Endodermal cell (in vitro differentiated cells): Measurements from ENCODE around the gene KIAA1671. TPM values are rescaled to one million over a fixed set of nuclear protein-coding genes. Genes with fewer than 3 reads are reported as not detected.

Experiments used
- DNase-seq: peaks from one replicate; pipeline ENCODE4 v3.0.0-alpha.2; 2017
- H3K27ac ChIP-seq: 2 replicates; pipeline ENCODE4 v1.5.1; 2013; ENCODE audit warnings: mild to moderate bottlenecking, low read depth, low read length, moderate library complexity
- H3K27me3 ChIP-seq: 2 replicates; pipeline ENCODE4 v1.6.1; 2013; ENCODE audit warnings: mild to moderate bottlenecking, low read length, moderate library complexity; ENCODE audit not compliant: insufficient read depth, control insufficient read depth, poor library complexity, severe bottlenecking
- H3K36me3 ChIP-seq: 2 replicates; pipeline ENCODE4 v1.7.0; 2013; ENCODE audit warnings: mild to moderate bottlenecking, low read length, moderate library complexity; ENCODE audit not compliant: control insufficient read depth, insufficient read depth
- H3K4me1 ChIP-seq: one replicate; pipeline ENCODE4 v1.7.0; 2013; ENCODE audit warnings: low read length; ENCODE audit not compliant: control insufficient read depth, insufficient read depth
- H3K4me3 ChIP-seq: 2 replicates; pipeline ENCODE4 v1.5.1; 2013; ENCODE audit warnings: mild to moderate bottlenecking, low read length, moderate library complexity
- H3K9ac ChIP-seq: 2 replicates; pipeline ENCODE4 v1.6.1; 2013; ENCODE audit warnings: mild to moderate bottlenecking, low read length, moderate library complexity; ENCODE audit not compliant: poor library complexity, severe bottlenecking; ENCODE audit errors: extremely low read depth
- H3K9me3 ChIP-seq: 2 replicates; pipeline ENCODE4 v1.6.1; 2013; ENCODE audit warnings: mild to moderate bottlenecking, low read length, moderate library complexity; ENCODE audit not compliant: control insufficient read depth
- H3K27ac Mint-ChIP-seq: 2 replicates; pipeline ENCODE4 v1.8.0; 2020; ENCODE audit warnings: mixed read lengths
- H3K27me3 Mint-ChIP-seq: 2 replicates; pipeline ENCODE4 v1.8.0; 2021; ENCODE audit warnings: mild to moderate bottlenecking, mixed read lengths; ENCODE audit not compliant: insufficient read depth
- H3K36me3 Mint-ChIP-seq: 2 replicates; pipeline ENCODE4 v1.8.0; 2020; ENCODE audit warnings: low read depth, mixed read lengths
- H3K4me1 Mint-ChIP-seq: 2 replicates; pipeline ENCODE4 v1.8.0; 2020; ENCODE audit warnings: mixed read lengths
- H3K4me3 Mint-ChIP-seq: 2 replicates; pipeline ENCODE4 v1.8.0; 2020; ENCODE audit warnings: mild to moderate bottlenecking, moderate library complexity, mixed read lengths
- H3K9me3 Mint-ChIP-seq: 2 replicates; pipeline ENCODE4 v1.8.0; 2020; ENCODE audit warnings: mild to moderate bottlenecking, mixed read lengths
- WGBS, 2 experiments: methylation state at CpG; one replicate each; pipeline versions ENCODE4 v1.1.5 to v1.1.7; 2013; ENCODE audit warnings: missing lambda C conversion rate in 2 of 2, mixed read lengths in 1 of 2; ENCODE audit not compliant: insufficient coverage in 1 of 2, insufficient read length in 1 of 2; 5-methylcytosine and 5-hydroxymethylcytosine counted together
- total RNA-seq, 2 donors: library from RNA; stranded (reverse); fragmentation: NEBNext Ultra II Directional in 1 of 2; extraction: Animal tissue kit (Norgen Biotek cat#: 25700) in 1 of 2; gene quantifications; 2 replicates in 1 of 2; 3 replicates in 1 of 2; pipeline ENCODE4 v1.2.1, GENCODE V29; 2021
- TF ChIP-seq, protein P1 (sequence below): fragments of 200-600 bp; sonication (generic); conservative IDR thresholded peaks from 2 replicates; pipeline ENCODE4 v1.5.0; 2021; ENCODE audit warnings: antibody characterized with exemption, mild to moderate bottlenecking

KIAA1671 gene
- total RNA-seq, 2 donors from 2014 or later: 38.8 to 43.7 TPM

DNA sequence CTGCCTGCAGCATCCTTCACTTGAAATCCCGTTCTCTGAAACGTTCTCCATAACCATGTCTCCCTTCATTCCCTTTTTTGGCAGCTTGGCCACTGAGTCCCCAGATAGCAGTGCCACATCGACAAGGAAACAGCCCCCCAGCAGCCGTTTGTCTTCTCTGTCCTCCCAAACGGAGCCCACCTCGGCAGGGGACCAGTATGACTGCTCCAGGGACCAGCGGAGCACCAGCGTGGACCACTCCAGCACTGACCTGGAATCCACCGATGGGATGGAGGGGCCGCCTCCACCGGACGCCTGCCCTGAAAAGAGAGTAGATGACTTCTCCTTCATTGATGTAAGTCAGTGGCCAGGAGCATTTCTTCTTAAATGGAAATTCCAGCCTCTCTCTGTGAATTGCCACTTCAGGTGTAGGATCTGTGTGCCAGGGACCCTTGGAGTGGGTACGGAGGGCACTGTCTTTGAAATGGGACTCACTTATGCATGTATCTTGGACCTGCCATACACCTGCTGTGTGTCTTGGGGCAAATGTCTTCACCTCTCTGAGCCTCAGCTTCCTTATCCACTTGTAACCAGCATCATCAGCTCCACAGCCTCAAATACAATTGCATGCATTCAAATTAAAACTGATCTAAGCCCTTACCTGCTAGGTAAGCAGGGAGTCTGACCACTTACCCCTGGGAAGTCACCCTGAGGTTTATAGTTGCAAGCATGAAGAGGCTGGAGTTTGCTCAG is 221.8 kb downstream of the KIAA1671 start:
- H3K9me3 ChIP-seq: no peaks in the 10 kb centered on the region
- WGBS, 2 experiments: 95 to 97% methylated on average over 12 to 13 of the region's 13 CpGs
- Mint-ChIP-seq H3K27me3 (no peaks in the 10 kb centered on the region), H3K9me3 (peaks cover under 1% of the 10 kb centered on the region), H3K4me3 (no peak overlapping the region), H3K36me3 (peaks cover 49% of the 10 kb centered on the region), H3K4me1 (no peaks in the 10 kb centered on the region), H3K27ac (no peak overlapping the region)
- peaks cover 51% of the 10 kb centered on the region for H3K36me3 ChIP-seq
- no peak overlapping the region for H3K27ac ChIP-seq
- no peak for DNase-seq
- no peaks in the 10 kb centered on the region for H3K4me1 ChIP-seq
- no peak overlapping the region for H3K9ac ChIP-seq
- H3K4me3 ChIP-seq: no peak overlapping the region
- H3K27me3 ChIP-seq: no peaks in the 10 kb centered on the region
- TF ChIP-seq, protein P1, sequence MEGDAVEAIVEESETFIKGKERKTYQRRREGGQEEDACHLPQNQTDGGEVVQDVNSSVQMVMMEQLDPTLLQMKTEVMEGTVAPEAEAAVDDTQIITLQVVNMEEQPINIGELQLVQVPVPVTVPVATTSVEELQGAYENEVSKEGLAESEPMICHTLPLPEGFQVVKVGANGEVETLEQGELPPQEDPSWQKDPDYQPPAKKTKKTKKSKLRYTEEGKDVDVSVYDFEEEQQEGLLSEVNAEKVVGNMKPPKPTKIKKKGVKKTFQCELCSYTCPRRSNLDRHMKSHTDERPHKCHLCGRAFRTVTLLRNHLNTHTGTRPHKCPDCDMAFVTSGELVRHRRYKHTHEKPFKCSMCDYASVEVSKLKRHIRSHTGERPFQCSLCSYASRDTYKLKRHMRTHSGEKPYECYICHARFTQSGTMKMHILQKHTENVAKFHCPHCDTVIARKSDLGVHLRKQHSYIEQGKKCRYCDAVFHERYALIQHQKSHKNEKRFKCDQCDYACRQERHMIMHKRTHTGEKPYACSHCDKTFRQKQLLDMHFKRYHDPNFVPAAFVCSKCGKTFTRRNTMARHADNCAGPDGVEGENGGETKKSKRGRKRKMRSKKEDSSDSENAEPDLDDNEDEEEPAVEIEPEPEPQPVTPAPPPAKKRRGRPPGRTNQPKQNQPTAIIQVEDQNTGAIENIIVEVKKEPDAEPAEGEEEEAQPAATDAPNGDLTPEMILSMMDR: no peak

DNA sequence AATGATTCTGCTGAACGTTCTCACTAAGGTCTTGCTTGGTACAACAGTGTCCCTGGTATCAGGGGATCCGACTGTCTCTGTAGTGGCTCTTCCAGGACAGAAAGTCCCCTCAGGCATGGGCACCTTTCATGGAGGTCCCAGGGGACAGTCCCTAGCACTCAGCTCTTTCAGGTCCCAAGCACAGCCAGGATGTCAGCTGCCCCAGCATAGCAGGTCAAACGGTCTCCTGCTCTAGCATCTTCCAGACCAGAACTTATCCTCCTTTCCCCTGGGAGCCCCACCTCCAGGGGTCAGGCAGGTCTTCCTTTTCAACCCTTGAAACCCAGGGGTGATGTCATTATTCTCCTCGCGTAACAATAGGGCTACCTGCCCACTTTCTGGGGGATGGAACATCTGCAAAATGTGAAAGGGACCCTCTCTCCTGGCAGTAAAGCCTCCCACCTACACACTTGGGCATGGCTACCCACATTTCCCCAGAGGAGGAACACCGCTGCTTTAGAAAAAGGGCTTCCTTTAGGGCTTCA is 222.4 kb downstream of the KIAA1671 start:
- 70 to 84% methylated on average over 2 to 6 of the region's 6 CpGs for WGBS, 2 experiments
- Mint-ChIP-seq H3K27me3 (no peaks in the 10 kb centered on the region), H3K4me3 (no peak overlapping the region), H3K4me1 (no peaks in the 10 kb centered on the region), H3K9me3 (peaks cover 6% of the 10 kb centered on the region), H3K27ac (no peak overlapping the region), H3K36me3 (peaks cover 55% of the 10 kb centered on the region)
- TF ChIP-seq, protein P1: no peak
- DNase-seq: no peak
- H3K4me1 ChIP-seq: no peaks in the 10 kb centered on the region
- H3K4me3 ChIP-seq: no peak overlapping the region
- H3K27me3 ChIP-seq: no peaks in the 10 kb centered on the region
- H3K27ac ChIP-seq: no peak overlapping the region
- peaks cover 57% of the 10 kb centered on the region for H3K36me3 ChIP-seq
- H3K9me3 ChIP-seq: no peaks in the 10 kb centered on the region
- no peak overlapping the region for H3K9ac ChIP-seq

DNA sequence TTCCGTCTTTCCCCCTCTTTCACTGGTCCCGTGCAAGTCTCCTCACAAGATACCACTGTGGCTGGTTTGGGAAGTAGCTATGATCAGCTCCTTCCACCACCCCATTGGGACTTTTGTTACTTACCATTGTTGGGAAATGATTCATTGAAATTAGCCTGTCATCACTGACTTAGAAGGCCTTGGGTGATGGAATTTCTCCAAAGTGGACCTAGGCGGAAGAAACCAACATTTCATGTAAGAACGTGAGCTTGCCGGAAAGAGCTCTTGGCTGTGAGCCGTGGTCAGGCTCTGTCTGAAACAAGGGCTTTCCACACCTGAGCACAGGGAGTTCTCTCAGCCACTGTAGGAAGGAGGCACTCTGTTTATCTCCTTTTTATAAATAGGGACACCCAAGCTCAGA is 223.7 kb downstream of the KIAA1671 start:
- Histone ChIP-seq H3K4me3 (no peak overlapping the region), H3K36me3 (peaks cover 58% of the 10 kb centered on the region), H3K4me1 (no peaks in the 10 kb centered on the region), H3K27ac (no peak overlapping the region), H3K27me3 (no peaks in the 10 kb centered on the region), H3K9me3 (no peaks in the 10 kb centered on the region), H3K9ac (no peak overlapping the region)
- TF ChIP-seq, protein P1: no peak
- H3K4me1 Mint-ChIP-seq: no peaks in the 10 kb centered on the region
- H3K27me3 Mint-ChIP-seq: no peaks in the 10 kb centered on the region
- no peak overlapping the region for H3K4me3 Mint-ChIP-seq
- H3K9me3 Mint-ChIP-seq: peaks cover 6% of the 10 kb centered on the region
- WGBS, 2 experiments: 96 to 99% methylated on average over 6 of the region's 6 CpGs
- H3K36me3 Mint-ChIP-seq: peaks cover 52% of the 10 kb centered on the region
- no peak overlapping the region for H3K27ac Mint-ChIP-seq
- DNase-seq: no peak
